ENCODE measurements around the gene PIP5K1C.

PIP5K1C gene

DNA sequence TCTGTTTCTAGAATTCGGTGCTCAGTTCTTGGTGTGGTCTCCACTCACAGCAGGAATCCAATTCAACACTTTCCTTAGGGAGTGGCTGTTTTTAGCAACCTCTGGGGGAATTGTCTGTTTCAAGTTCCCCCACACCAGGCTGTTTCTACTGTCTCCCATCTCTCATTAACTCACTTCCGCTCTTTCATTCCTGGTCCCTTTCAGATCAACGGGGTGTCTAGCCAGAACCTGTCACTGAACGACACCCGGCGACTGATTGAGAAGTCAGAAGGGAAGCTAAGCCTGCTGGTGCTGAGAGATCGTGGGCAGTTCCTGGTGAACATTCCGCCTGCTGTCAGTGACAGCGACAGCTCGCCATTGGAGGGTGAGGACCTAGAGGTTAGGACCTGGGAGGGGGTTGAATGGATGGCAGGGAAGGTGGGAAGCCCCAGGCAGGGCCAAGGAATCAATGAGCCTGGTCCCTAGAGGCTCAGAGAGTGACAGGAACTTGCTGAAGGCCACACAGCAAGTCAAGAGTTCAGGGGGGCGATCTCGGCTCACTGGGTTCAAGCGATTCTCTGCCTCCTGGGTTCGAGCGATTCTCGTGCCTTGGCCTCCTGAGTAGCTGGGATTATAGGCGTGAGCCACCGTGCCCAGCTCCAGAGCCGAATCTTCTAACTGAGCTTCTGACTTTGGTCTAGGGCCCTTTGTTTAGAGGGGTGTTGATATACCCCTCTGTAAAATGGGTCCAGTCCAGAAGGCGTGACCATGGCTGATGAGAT is 33.5 kb upstream of the PIP5K1C start:
- DNase-seq (ENCODE audit: extremely low read depth, insufficient read length) = no peak
- H3K27me3 ChIP-seq (replicated peaks; ENCODE audit: control insufficient read depth, insufficient read depth, low read length) = no peaks in the 10 kb centered on the region
- H3K4me3 ChIP-seq (replicated peaks; ENCODE audit: low read depth, low read length) = no peak overlapping the region
- no peaks in the 10 kb centered on the region for H3K36me3 ChIP-seq (ENCODE audit: control insufficient read depth, insufficient read depth, low read length)
- TF ChIP-seq, protein P1, sequence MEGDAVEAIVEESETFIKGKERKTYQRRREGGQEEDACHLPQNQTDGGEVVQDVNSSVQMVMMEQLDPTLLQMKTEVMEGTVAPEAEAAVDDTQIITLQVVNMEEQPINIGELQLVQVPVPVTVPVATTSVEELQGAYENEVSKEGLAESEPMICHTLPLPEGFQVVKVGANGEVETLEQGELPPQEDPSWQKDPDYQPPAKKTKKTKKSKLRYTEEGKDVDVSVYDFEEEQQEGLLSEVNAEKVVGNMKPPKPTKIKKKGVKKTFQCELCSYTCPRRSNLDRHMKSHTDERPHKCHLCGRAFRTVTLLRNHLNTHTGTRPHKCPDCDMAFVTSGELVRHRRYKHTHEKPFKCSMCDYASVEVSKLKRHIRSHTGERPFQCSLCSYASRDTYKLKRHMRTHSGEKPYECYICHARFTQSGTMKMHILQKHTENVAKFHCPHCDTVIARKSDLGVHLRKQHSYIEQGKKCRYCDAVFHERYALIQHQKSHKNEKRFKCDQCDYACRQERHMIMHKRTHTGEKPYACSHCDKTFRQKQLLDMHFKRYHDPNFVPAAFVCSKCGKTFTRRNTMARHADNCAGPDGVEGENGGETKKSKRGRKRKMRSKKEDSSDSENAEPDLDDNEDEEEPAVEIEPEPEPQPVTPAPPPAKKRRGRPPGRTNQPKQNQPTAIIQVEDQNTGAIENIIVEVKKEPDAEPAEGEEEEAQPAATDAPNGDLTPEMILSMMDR (IDR thresholded peaks at IDR 0.05; ENCODE audit: insufficient read depth, low read length, poor library complexity, severe bottlenecking) = no peak

DNA sequence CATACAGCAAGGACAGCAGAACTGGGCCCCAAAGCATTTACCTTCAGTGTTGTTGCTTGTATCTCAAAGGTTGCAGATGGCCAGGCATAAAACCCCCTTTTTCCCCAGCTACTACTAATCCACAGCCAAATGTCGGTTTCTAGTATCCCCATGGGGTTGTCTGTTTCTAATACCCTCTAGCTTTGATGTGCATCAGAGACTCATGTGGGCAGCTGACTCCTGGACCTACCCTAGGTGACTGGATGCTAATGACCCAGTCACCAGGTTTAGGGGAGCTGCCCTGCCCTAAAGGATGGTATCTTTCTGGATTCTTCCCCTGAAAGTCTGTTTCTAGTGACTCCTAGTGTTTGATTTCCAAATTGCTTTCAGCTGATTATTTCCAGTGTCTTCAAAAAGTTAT is 31.8 kb upstream of the PIP5K1C start:
- Histone ChIP-seq H3K4me3 (replicated peaks; ENCODE audit: low read depth, low read length) (no peak overlapping the region), H3K36me3 (ENCODE audit: control insufficient read depth, insufficient read depth, low read length) (no peaks in the 10 kb centered on the region), H3K27me3 (replicated peaks; ENCODE audit: control insufficient read depth, insufficient read depth, low read length) (no peaks in the 10 kb centered on the region)
- TF ChIP-seq, protein P1 (IDR thresholded peaks at IDR 0.05; ENCODE audit: insufficient read depth, low read length, poor library complexity, severe bottlenecking) = no peak
- DNase-seq (ENCODE audit: extremely low read depth, insufficient read length) = no peak

DNA sequence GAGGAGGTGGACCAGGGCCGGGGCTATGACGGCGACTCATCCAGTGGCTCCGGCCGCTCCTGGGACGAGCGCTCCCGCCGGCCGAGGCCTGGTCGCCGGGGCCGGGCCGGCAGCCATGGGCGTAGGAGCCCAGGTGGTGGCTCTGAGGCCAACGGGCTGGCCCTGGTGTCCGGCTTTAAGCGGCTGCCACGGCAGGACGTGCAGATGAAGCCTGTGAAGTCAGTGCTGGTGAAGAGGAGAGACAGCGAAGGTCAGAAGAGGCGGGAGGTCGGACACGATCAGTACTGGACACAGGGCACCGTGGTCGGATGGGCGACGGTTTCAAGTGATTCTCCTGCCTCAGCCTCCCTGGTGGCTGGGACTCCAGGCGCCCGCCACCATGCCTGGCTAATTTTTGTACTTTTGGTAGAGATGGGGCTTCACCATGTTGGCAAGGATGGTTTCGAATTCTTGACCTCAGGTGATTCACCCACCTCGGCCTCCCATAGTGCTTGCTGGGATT is 30.2 kb upstream of the PIP5K1C start:
- Histone ChIP-seq H3K4me3 (replicated peaks; ENCODE audit: low read depth, low read length) (no peak overlapping the region), H3K36me3 (ENCODE audit: control insufficient read depth, insufficient read depth, low read length) (no peaks in the 10 kb centered on the region), H3K27me3 (replicated peaks; ENCODE audit: control insufficient read depth, insufficient read depth, low read length) (no peaks in the 10 kb centered on the region)
- TF ChIP-seq, protein P1 (IDR thresholded peaks at IDR 0.05; ENCODE audit: insufficient read depth, low read length, poor library complexity, severe bottlenecking) = no peak
- DNase-seq (ENCODE audit: extremely low read depth, insufficient read length) = no peak

DNA sequence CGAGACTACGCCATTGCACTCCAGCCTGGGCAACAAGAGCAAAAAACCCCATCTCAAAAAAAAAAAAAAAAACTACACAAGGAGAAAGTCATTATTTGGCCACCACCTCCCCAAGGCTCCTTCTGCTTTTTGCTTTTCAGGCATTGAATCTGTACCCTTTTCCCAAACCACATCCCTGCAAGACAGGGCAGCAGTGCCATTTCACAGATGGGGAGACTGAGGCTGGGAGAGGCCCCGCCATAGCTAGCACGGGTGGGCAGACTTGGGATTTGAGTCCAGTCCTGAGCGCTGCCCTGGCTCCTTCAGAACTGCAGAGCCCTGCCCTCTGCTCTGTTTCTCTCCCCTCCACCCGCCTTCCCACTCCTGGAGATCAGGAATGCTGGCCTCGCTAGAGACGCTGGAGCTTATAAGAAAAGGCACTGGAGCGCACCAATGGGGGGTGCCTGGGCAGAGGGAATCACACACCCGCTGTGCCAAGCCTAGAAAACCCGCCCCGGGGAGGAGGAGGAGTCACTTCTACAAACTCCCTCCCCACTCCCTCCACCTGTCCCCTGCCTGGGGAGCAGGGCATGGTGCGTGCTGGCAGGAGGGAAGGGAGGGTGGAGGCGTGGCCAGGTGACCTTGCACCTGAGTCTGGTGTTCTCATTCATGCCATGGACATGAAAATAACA is 25.5 kb upstream of the PIP5K1C start:
- no peaks in the 10 kb centered on the region for H3K36me3 ChIP-seq (ENCODE audit: control insufficient read depth, insufficient read depth, low read length)
- H3K4me3 ChIP-seq (replicated peaks; ENCODE audit: low read depth, low read length) = no peak overlapping the region
- TF ChIP-seq, protein P1 (IDR thresholded peaks at IDR 0.05; ENCODE audit: insufficient read depth, low read length, poor library complexity, severe bottlenecking) = no peak
- no peaks in the 10 kb centered on the region; the same call in 1 of the 2 replicates for H3K27me3 ChIP-seq (replicated peaks; ENCODE audit: control insufficient read depth, insufficient read depth, low read length)
- DNase-seq (ENCODE audit: extremely low read depth, insufficient read length) = no peak

DNA sequence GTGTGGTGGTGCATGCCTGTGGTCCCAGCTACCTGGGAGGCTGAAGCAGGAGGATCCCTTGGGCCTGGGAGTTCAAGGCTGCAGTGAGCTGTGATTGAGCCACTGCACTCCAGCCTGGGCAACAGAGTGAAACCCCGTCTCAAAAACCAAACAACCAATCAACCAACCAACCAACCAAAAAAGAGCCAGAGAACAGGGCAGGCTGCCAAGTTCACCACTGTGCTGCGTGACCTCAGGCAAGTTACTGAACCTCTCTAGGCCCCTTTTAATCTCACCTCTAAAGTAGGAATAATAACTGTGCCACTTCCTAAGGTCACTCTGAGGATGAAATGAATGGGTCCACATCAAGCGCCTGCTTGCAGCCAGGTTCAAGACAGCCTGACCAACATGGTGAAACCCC is 24.9 kb upstream of the PIP5K1C start:
- TF ChIP-seq, protein P1 (IDR thresholded peaks at IDR 0.05; ENCODE audit: insufficient read depth, low read length, poor library complexity, severe bottlenecking) = no peak
- DNase-seq (ENCODE audit: extremely low read depth, insufficient read length) = no peak
- Histone ChIP-seq H3K36me3 (ENCODE audit: control insufficient read depth, insufficient read depth, low read length) (no peaks in the 10 kb centered on the region), H3K4me3 (replicated peaks; ENCODE audit: low read depth, low read length) (no peak overlapping the region), H3K27me3 (replicated peaks; ENCODE audit: control insufficient read depth, insufficient read depth, low read length) (no peaks in the 10 kb centered on the region; the same call in 1 of the 2 replicates)

All from GM06990 (cell line).